ENCODE data around the gene SLC12A1. TPM values are rescaled to one million over a fixed set of nuclear protein-coding genes. Genes with fewer than 3 reads are reported as not detected.

SLC12A1 gene
- total RNA-seq, 1 experiment from 2014 or later: 0.14 TPM

- Histone ChIP-seq H3K4me3 (ENCODE audit: insufficient read depth, low read depth, low read length) (peak overlapping the region; percentile 15; the same call in 1 of the 2 replicates), H3K27me3 (ENCODE audit: control insufficient read depth, insufficient read depth, low read length) (no peaks in the 10 kb centered on the region), H3K36me3 (replicated peaks; ENCODE audit: control insufficient read depth, insufficient read depth, low read length) (peaks cover 12% of the 10 kb centered on the region)
- DNase-seq: no peak
Observed at GRCh38 chr15:48333540-48333939, 127.4 kb downstream of the SLC12A1 start.

DNA sequence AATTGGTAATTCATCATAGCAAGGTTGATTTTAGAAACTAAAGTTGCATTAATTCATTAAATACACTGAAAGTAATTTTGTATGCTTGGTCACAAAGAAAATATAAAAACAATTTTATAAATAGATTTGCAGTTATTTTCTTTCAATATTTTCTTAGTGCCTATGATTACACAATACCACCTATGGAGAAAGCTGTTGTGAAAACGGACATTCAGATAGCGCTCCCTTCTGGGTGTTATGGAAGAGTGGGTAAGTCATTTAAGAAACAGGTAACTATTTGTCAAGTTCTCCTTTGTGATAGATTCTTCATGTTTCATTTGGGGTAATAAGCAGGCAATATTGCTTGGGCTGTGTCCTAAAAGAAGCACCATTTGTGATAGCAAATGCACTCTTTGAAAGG lies 128.2 kb downstream of the SLC12A1 start:
- H3K27me3 ChIP-seq (ENCODE audit: control insufficient read depth, insufficient read depth, low read length): no peaks in the 10 kb centered on the region
- peaks cover 12% of the 10 kb centered on the region for H3K36me3 ChIP-seq (replicated peaks; ENCODE audit: control insufficient read depth, insufficient read depth, low read length)
- DNase-seq: no peak
- no peak overlapping the region for H3K4me3 ChIP-seq (ENCODE audit: insufficient read depth, low read depth, low read length)

DNA sequence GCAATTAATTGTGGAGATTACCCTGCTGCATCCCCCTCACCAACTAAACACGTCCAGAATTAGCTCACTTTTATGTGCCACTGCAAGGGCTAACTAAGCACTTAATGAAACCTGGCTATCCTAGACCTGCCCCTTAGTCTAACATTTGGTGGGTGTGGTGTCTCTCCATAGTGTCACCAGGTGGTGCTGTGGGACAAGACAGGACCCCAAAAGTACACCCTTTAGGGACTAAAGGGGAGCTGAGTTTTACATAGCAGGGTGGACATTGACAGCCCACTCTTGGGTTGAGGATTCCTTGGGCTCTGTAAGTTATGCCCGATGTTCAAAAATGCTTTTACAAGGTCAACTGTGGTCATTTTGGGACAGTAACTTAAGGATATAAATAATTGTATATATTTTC lies 130.8 kb downstream of the SLC12A1 start:
- Histone ChIP-seq H3K4me3 (ENCODE audit: insufficient read depth, low read depth, low read length) (no peak overlapping the region), H3K27me3 (ENCODE audit: control insufficient read depth, insufficient read depth, low read length) (no peaks in the 10 kb centered on the region), H3K36me3 (replicated peaks; ENCODE audit: control insufficient read depth, insufficient read depth, low read length) (peaks cover 16% of the 10 kb centered on the region)
- DNase-seq: peak; percentile 54

DNA sequence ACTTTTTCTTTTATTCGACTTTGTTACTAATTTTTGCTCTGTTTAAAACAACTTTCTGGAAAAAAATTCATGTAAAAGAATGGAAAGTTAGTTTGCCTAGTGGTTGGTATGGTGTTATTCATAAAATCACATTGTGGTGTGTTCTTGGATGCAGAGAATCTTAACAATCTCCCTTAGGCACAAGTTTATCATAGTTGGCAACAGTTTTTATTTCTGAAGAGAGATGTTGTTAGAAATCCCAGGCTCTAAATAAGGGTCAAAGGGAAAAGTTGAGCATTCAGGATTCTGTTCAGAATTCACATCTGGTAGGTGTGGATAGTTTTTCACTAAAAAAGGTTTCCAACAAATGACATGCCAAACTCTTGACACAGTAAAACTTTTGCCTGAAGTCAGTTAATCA lies 131.5 kb downstream of the SLC12A1 start:
- no peak for DNase-seq
- H3K36me3 ChIP-seq (replicated peaks; ENCODE audit: control insufficient read depth, insufficient read depth, low read length): peaks cover 16% of the 10 kb centered on the region
- H3K27me3 ChIP-seq (ENCODE audit: control insufficient read depth, insufficient read depth, low read length): no peaks in the 10 kb centered on the region
- H3K4me3 ChIP-seq (ENCODE audit: insufficient read depth, low read depth, low read length): no peak overlapping the region

GRCh38 chr15:48340111-48340510 lies 134.0 kb downstream of the SLC12A1 start:
- H3K4me3 ChIP-seq (ENCODE audit: insufficient read depth, low read depth, low read length): no peak overlapping the region
- H3K27me3 ChIP-seq (ENCODE audit: control insufficient read depth, insufficient read depth, low read length): no peaks in the 10 kb centered on the region
- DNase-seq: no peak
- H3K36me3 ChIP-seq (replicated peaks; ENCODE audit: control insufficient read depth, insufficient read depth, low read length): peaks cover 13% of the 10 kb centered on the region

DNA sequence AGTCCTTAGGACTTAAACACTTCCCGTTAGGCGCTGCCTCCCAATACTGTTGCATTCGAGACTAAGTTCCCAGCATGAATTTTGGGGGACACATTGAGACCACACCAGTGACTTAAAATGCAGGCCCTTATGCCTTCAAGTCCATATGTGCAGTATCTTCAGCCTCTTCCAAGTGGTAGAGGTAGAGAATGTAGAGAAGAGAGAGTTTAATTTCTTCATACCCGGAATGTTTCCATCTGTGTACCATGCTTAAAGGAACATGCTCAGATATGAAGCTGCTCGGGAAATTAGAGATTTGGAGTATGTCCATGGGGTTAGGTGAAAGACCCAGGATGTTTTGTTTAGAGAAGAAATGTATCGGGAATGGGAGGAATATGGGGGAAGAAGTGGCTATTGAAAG lies 137.8 kb downstream of the SLC12A1 start:
- Histone ChIP-seq H3K36me3 (replicated peaks; ENCODE audit: control insufficient read depth, insufficient read depth, low read length) (peaks cover 6% of the 10 kb centered on the region), H3K27me3 (ENCODE audit: control insufficient read depth, insufficient read depth, low read length) (no peaks in the 10 kb centered on the region), H3K4me3 (ENCODE audit: insufficient read depth, low read depth, low read length) (no peak overlapping the region)
- DNase-seq: no peak

DNA sequence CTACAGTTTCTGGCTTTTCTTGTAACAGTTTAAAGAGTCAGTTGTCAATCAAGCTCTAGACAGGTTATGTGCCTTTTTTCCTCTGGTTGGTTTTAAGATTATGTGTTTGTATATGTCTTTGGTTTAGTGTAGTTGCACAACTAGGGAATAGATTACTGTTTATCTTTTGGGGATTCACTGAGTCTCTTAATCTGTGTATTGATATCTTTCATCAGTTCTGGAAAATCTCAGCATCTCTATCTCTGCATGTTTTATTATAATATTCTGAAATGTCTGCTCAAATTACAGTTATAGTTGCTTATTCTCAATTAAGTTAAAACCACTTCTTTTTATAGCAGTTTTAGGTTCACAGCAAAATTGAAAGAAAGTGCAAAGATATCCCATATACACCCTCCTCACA lies 139.4 kb downstream of the SLC12A1 start:
- no peak for DNase-seq
- peaks cover 5% of the 10 kb centered on the region for H3K36me3 ChIP-seq (replicated peaks; ENCODE audit: control insufficient read depth, insufficient read depth, low read length)
- no peak overlapping the region for H3K4me3 ChIP-seq (ENCODE audit: insufficient read depth, low read depth, low read length)
- no peaks in the 10 kb centered on the region for H3K27me3 ChIP-seq (ENCODE audit: control insufficient read depth, insufficient read depth, low read length)

DNA sequence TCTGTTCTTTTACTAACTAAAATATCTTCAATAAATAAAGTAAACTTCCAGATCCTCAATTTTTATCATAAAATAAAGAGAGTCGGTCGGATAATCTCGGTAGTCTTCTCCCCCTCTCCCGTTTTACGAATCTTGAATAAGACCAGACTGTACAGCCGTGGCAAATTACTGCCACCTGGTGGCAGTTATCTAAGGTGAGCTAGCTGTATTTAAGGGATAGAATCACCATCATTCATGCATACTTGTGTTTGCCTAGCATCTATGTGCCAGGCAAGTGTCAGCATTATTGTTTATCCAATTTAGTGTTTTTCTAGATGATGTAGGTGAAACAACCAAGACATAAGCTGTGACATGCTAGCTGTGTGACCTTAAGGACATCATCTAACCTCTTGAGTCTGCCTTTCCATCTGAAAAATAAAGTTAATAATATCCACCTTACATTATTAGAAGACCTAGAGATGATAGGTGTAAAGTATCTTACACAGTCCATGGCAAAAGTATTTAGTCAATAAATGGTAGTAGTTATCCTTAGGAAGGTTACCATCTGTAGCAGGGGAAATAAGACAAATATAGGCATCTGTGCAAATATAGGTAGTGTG lies 146.5 kb downstream of the SLC12A1 start:
- DNase-seq: peak; percentile 48
- Histone ChIP-seq H3K36me3 (replicated peaks; ENCODE audit: control insufficient read depth, insufficient read depth, low read length) (no peaks in the 10 kb centered on the region), H3K27me3 (ENCODE audit: control insufficient read depth, insufficient read depth, low read length) (no peaks in the 10 kb centered on the region), H3K4me3 (ENCODE audit: insufficient read depth, low read depth, low read length) (no peak overlapping the region)

Other genes starting within 250 kb of the SLC12A1 start
- 0.07 and 0.11 TPM in 2 replicates for gene SLC24A5, start 85.3 kb upstream of the SLC12A1 start, total RNA-seq (2014; rRNA removed; shearing (Covaris generic))
- 15.0 and 30.3 TPM in 2 replicates for gene MYEF2, start 28.0 kb upstream of the SLC12A1 start, total RNA-seq (2014; rRNA removed; shearing (Covaris generic))
- gene CTXN2, start 14.6 kb upstream of the SLC12A1 start, total RNA-seq (2014; rRNA removed; shearing (Covaris generic)): 0.07 TPM in 1 of 2 replicates, not detected in the other
- 72.9 and 75.5 TPM in 2 replicates for gene DUT, start 125.1 kb downstream of the SLC12A1 start, total RNA-seq (2014; rRNA removed; shearing (Covaris generic))

Measured in H7 (cell line).